MM.1S (cell line): Measurements from ENCODE around the gene ADGRL1.

Experiments used
- CTCF ChIP-seq: fragments of 300-600 bp; sonication (generic); IDR thresholded peaks from 2 replicates; pipeline ENCODE4 v1.5.1; 2016; ENCODE audit warnings: antibody characterized with exemption, low read length, mixed read lengths
- EZH2phosphoT487 ChIP-seq: fragments of 300-600 bp; sonication (generic); IDR thresholded peaks from 2 replicates; pipeline ENCODE4 v1.6.1; 2018; ENCODE audit warnings: antibody characterized with exemption, low read length

- TF ChIP-seq CTCF (no peak), EZH2phosphoT487 (no peak)
These were observed 89.4 kb downstream of the ADGRL1 start for GRCh38 chr19:14116525-14116917.
